ENCODE data around the gene KCNIP4. TPM values are rescaled to one million over a fixed set of nuclear protein-coding genes. Genes with fewer than 3 reads are reported as not detected.

Gene KCNIP4
- total and polyA plus RNA-seq, 2 of the 8 experiments (the other 6 are each of a cell fraction or from before 2014, with no cell fraction given), result 0.06 TPM; not detected in 1

DNA sequence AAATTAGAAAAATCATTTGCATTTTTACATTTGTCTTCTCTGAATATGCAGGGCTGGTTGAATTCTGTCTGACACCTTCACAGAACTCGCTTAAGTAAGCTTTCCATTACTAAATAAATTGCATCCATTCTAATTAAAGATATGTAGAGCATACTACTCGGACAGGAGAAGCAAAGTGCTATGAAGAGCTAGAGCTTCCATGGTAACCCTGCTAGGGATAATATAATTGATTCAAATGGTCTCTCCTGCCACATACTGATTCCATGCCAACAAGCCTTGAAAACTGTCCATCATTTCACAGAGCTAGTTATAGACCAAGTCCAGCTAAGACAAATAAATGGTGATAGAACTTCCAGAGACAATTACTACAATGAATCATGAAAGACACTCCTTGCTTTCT is 571.5 kb downstream of the KCNIP4 start:
- ChIA-PET POLR2A (ENCODE audit: partially characterized antibody) (no interaction called here), CTCF (ENCODE audit: partially characterized antibody) (no interaction called here)
- H4K5ac ChIP-seq (ENCODE audit: insufficient read length, low read depth, low read length), result no peak overlapping the region

More for the DNA sequence above, 571.5 kb downstream of the KCNIP4 start:
- Histone ChIP-seq H3K23ac (ENCODE audit: insufficient read length) (no peak overlapping the region), H2BK120ac (replicated peaks; ENCODE audit: low read depth, low read length) (no peak overlapping the region), H2AFZ (ENCODE audit: low read length) (no peak overlapping the region), H3K79me1 (ENCODE audit: low read depth, low read length) (no peaks in the 10 kb centered on the region), H4K20me1 (replicated peaks in 1 of 2; ENCODE audit: control insufficient read depth in 1 of 2, insufficient read depth in 2 of 2, low read length in 2 of 2) (no peaks in the 10 kb centered on the region), H3K4me3 (ENCODE audit: extremely low read depth in 1 of 4, insufficient read depth in 2 of 4, low read depth in 3 of 4, low read length in 4 of 4) (no peak overlapping the region), H3K79me2 (ENCODE audit: control insufficient read depth in 1 of 2, insufficient read depth in 2 of 2, low read length in 2 of 2) (no peaks in the 10 kb centered on the region), H2BK5ac (ENCODE audit: low read depth, low read length) (no peak overlapping the region), H3K18ac (ENCODE audit: extremely low read depth, low read length) (no peak overlapping the region), H3K9ac (replicated peaks in 1 of 4; ENCODE audit: extremely low read depth in 1 of 4, low read depth in 3 of 4, low read length in 3 of 4) (no peak overlapping the region), H3K14ac (ENCODE audit: insufficient read length) (no peak overlapping the region), H3K56ac (replicated peaks; ENCODE audit: insufficient read length, low read depth, low read length) (no peak overlapping the region), H4K8ac (ENCODE audit: extremely low read depth, insufficient read depth, low read length) (no peak overlapping the region), H3K4ac (replicated peaks; ENCODE audit: insufficient read length, low read depth, low read length) (no peak overlapping the region), H2BK20ac (ENCODE audit: low read length) (no peak overlapping the region), H3K4me1 (replicated peaks in 1 of 4; ENCODE audit: control insufficient read depth in 3 of 4, insufficient read depth in 4 of 4, low read length in 3 of 4) (no peaks in the 10 kb centered on the region; a peak in 1 of 7 replicates), H2BK15ac (ENCODE audit: low read length) (no peak overlapping the region), H3K9me3 (ENCODE audit: insufficient read depth in 2 of 2, low read depth in 1 of 2, low read length in 1 of 2) (no peaks in the 10 kb centered on the region), H3K23me2 (ENCODE audit: low read depth, low read length) (no peaks in the 10 kb centered on the region), H3K27ac (ENCODE audit: low read depth, low read length) (no peak overlapping the region), H2BK12ac (ENCODE audit: low read depth, low read length) (no peak overlapping the region), H3K4me2 (ENCODE audit: insufficient read depth in 1 of 2, low read depth in 2 of 2, low read length in 2 of 2) (no peak overlapping the region), H3K36me3 (ENCODE audit: control insufficient read depth in 2 of 4, insufficient read depth in 4 of 4, low read length in 3 of 4) (no peaks in the 10 kb centered on the region), H3K27me3 (replicated peaks in 1 of 4; ENCODE audit: control insufficient read depth in 3 of 4, extremely low read depth in 1 of 4, insufficient read depth in 3 of 4, low read length in 3 of 4) (no peaks in the 10 kb centered on the region), H4K91ac (replicated peaks; ENCODE audit: insufficient read length, low read length) (no peak overlapping the region), H2AK5ac (ENCODE audit: low read depth, low read length) (no peak overlapping the region)
- DNase-seq (ENCODE audit: low read depth in 1 of 2, low spot score in 2 of 2), result no peak
- TF ChIP-seq SP4 (IDR thresholded peaks at IDR 0.05; ENCODE audit: low read length), result no peak
- TF ChIP-seq POLR2AphosphoS5 (IDR thresholded peaks at IDR 0.05; ENCODE audit: low read depth, low read length), result no peak
- TF ChIP-seq RXRA (IDR thresholded peaks at IDR 0.05; ENCODE audit: insufficient read depth, low read depth, low read length), result no peak
- FAIRE-seq, result no peak
- WGBS, 2 experiments (ENCODE audit: extremely low coverage in 1 of 2, insufficient coverage in 1 of 2, insufficient read length in 1 of 2, insufficient replicate concordance in 2 of 2, low coverage in 1 of 2, low lambda C conversion rate in 2 of 2, missing lambda C conversion rate in 1 of 2), result 87% methylated on average over 2 of the region's 2 CpGs; no CpG with 5 or more reads in 1 of the 2 experiments

All from H1 (cell line).